PFSK-1 (cell line): Measurements from ENCODE around the gene RHBDD2.

Experiments used
- POLR2AphosphoS5 ChIP-seq: IDR thresholded peaks from 2 replicates; pipeline ENCODE4 v1.6.1; 2012; ENCODE audit warnings: low read depth, mild to moderate bottlenecking, control low read depth, low read length, moderate library complexity
- TF ChIP-seq, protein P1 (sequence below), 2 experiments: IDR thresholded peaks; 2 replicates each; pipeline versions ENCODE4 v1.6.1 to v1.8.0; 2011 to 2012; ENCODE audit warnings: low read depth in 2 of 2, low read length in 2 of 2, control low read depth in 1 of 2, inconsistent platforms in 1 of 2, mild to moderate bottlenecking in 1 of 2, moderate library complexity in 1 of 2; ENCODE audit not compliant: insufficient read depth in 1 of 2

DNA sequence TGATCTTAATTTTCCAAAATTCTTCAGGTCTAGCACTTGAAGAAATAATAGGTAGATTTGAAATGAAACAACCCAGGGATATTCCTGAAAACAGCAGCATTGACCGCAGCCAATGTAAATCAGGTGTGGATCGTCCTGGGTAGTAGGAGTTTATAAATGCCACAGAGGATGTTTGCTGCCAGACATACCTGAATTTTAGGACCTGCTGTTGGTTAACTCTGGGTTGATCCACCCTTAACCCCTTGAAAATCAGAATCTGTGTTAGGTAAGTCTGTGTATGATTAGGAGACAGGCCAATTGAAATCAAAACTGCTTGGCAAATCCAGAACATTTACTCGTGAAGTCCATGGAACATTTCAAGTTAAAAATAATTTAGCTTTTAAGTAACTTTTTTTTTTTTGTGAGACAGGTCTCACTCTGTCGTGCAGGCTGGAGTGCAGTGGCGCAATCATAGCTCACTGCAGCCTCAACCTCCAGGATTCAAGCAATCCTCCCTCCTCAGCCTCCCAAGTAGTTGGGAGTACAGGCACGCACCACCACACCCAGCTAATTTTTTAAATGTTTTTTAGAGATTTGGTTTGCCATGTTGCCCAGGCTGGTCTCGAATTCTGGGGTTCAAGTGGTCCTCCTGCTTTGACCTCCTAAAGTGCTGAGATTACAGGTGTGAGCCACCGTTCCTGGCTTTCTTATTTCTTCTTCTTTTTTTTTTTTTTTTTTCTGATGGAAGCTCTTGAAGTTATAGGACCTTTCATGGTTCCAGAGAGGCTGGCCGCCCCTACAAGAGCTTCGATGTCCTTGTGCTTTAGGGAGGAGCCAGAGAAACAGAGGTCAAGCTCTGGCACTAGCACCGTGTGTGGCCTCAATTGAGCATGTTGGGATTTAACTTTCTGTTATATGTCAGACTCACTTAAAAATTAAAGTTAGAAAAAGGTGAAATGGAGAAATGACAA lies 38.1 kb downstream of the RHBDD2 start:
- TF ChIP-seq POLR2AphosphoS5 = no peak
- TF ChIP-seq, protein P1, sequence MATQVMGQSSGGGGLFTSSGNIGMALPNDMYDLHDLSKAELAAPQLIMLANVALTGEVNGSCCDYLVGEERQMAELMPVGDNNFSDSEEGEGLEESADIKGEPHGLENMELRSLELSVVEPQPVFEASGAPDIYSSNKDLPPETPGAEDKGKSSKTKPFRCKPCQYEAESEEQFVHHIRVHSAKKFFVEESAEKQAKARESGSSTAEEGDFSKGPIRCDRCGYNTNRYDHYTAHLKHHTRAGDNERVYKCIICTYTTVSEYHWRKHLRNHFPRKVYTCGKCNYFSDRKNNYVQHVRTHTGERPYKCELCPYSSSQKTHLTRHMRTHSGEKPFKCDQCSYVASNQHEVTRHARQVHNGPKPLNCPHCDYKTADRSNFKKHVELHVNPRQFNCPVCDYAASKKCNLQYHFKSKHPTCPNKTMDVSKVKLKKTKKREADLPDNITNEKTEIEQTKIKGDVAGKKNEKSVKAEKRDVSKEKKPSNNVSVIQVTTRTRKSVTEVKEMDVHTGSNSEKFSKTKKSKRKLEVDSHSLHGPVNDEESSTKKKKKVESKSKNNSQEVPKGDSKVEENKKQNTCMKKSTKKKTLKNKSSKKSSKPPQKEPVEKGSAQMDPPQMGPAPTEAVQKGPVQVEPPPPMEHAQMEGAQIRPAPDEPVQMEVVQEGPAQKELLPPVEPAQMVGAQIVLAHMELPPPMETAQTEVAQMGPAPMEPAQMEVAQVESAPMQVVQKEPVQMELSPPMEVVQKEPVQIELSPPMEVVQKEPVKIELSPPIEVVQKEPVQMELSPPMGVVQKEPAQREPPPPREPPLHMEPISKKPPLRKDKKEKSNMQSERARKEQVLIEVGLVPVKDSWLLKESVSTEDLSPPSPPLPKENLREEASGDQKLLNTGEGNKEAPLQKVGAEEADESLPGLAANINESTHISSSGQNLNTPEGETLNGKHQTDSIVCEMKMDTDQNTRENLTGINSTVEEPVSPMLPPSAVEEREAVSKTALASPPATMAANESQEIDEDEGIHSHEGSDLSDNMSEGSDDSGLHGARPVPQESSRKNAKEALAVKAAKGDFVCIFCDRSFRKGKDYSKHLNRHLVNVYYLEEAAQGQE (IDR thresholded peaks at IDR 0.05; ENCODE audit: insufficient read depth in 1 of 2, low read depth in 2 of 2, low read length in 2 of 2) = no peak
